AG09309 (cell line): ENCODE data around the gene MARCHF6.

Experiments
- DNase-seq: peaks from one replicate; pipeline ENCODE4 v3.0.0-alpha.2; 2010; ENCODE audit warnings: low read depth
- H3K4me3 ChIP-seq: 2 replicates; pipeline ENCODE4 v1.5.1; 2011; ENCODE audit warnings: mild to moderate bottlenecking, low read depth, low read length, moderate library complexity; ENCODE audit not compliant: control insufficient read depth
- CTCF ChIP-seq: IDR thresholded peaks from 2 replicates; pipeline ENCODE4 v1.5.1; 2011; ENCODE audit warnings: mild to moderate bottlenecking, low read depth, low read length, inconsistent platforms; ENCODE audit not compliant: insufficient read depth, control insufficient read depth; ENCODE audit errors: missing control alignments

MARCHF6 gene

GRCh38 chr5:10352430-10353240 lies 860 bp upstream of the MARCHF6 start:
- no peak for DNase-seq
- peak overlapping the region; percentile 97 for H3K4me3 ChIP-seq
- no peak for TF ChIP-seq CTCF

- peak overlapping the region; percentile 97 for H3K4me3 ChIP-seq
- DNase-seq: no peak
- TF ChIP-seq CTCF: no peak
These were observed 765 bp downstream of the MARCHF6 start for GRCh38 chr5:10354048-10354872.

- peak overlapping the region; percentile 97 for H3K4me3 ChIP-seq
- no peak for DNase-seq
- TF ChIP-seq CTCF: no peak
These were observed 1.8 kb downstream of the MARCHF6 start for GRCh38 chr5:10355071-10355889.

GRCh38 chr5:10358999-10359398 lies 5.5 kb downstream of the MARCHF6 start:
- no peak overlapping the region for H3K4me3 ChIP-seq
- DNase-seq: no peak
- no peak for TF ChIP-seq CTCF

- no peak overlapping the region for H3K4me3 ChIP-seq
- TF ChIP-seq CTCF: no peak
- no peak for DNase-seq
These were observed 7.2 kb downstream of the MARCHF6 start for GRCh38 chr5:10360686-10361085.

- no peak overlapping the region for H3K4me3 ChIP-seq
- no peak for DNase-seq
- no peak for TF ChIP-seq CTCF
These were observed 10.2 kb downstream of the MARCHF6 start for GRCh38 chr5:10363519-10364185.
